A673 (cell line): ENCODE measurements around the gene BHLHA15. TPM values are rescaled to one million over a fixed set of nuclear protein-coding genes. Genes with fewer than 3 reads are reported as not detected.

ENCODE experiments used
- BruUV-seq: library from RNA; stranded (reverse); fragments of 400-500 nt; replicated peaks from 2 replicates; lab custom pipeline; 2021; lab: Mats Ljungman, UMichigan
- CTCF ChIA-PET: fragments of 300-600 bp; sonication (Branson Sonifier 250); formaldehyde crosslinking; loops from one replicate; lab custom pipeline; 2022; ENCODE audit warnings: antibody characterized with exemption; lab: Charles Lee
- POLR2A ChIA-PET: fragments of 300-600 bp; sonication (Branson Sonifier 250); formaldehyde crosslinking; loops from one replicate; lab custom pipeline; 2022; ENCODE audit warnings: antibody characterized with exemption; ENCODE audit not compliant: low non-redundant PET; lab: Charles Lee
- DNase-seq: peaks from one replicate; pipeline ENCODE4 v3.0.0-alpha.2; 2015; ENCODE audit warnings: low spot score
- H3K27ac ChIP-seq: fragments of 200-600 bp; sonication (generic); 2 replicates; pipeline ENCODE4 v1.5.1; 2016; ENCODE audit warnings: mixed run types, low read depth, mild to moderate bottlenecking, mixed read lengths, antibody characterized with exemption, low read length; ENCODE audit not compliant: poor library complexity, severe bottlenecking
- H3K27me3 ChIP-seq: fragments of 200-600 bp; sonication (generic); replicated peaks from 2 replicates; pipeline ENCODE4 v1.6.1; 2017; ENCODE audit warnings: mixed run types, low read depth, mild to moderate bottlenecking, mixed read lengths, antibody characterized with exemption, low read length; ENCODE audit not compliant: insufficient read depth, poor library complexity
- H3K36me3 ChIP-seq: fragments of 200-600 bp; sonication (generic); 2 replicates; pipeline ENCODE4 v1.6.1; 2016; ENCODE audit warnings: mixed run types, mild to moderate bottlenecking, mixed read lengths, antibody characterized with exemption, low read length; ENCODE audit not compliant: insufficient read depth, poor library complexity, severe bottlenecking
- H3K4me1 ChIP-seq: fragments of 200-600 bp; sonication (generic); 2 replicates; pipeline ENCODE4 v1.6.1; 2017; ENCODE audit warnings: mixed run types, mild to moderate bottlenecking, mixed read lengths, antibody characterized with exemption, low read length; ENCODE audit not compliant: insufficient read depth, poor library complexity, severe bottlenecking
- H3K4me3 ChIP-seq: fragments of 200-600 bp; sonication (generic); 2 replicates; pipeline ENCODE4 v1.5.1; 2016; ENCODE audit warnings: low read depth, mixed run types, mild to moderate bottlenecking, mixed read lengths, low read length; ENCODE audit not compliant: poor library complexity, severe bottlenecking
- H3K9me3 ChIP-seq: fragments of 200-600 bp; sonication (generic); 2 replicates; pipeline ENCODE4 v1.6.1; 2016; ENCODE audit warnings: mixed run types, low read depth, mild to moderate bottlenecking, mixed read lengths, antibody characterized with exemption, low read length; ENCODE audit not compliant: poor library complexity, severe bottlenecking
- EZH2 ChIP-seq: fragments of 200-600 bp; sonication (generic); IDR thresholded peaks from 2 replicates; pipeline ENCODE4 v1.6.1; 2017; ENCODE audit warnings: borderline replicate concordance, low read depth, mild to moderate bottlenecking, mixed read lengths, antibody characterized with exemption, low read length; ENCODE audit not compliant: poor library complexity, severe bottlenecking
- intact Hi-C: fragments of 100-400 bp; cut with micrococcal nuclease; formaldehyde crosslinking; loops from one replicate; pipeline ENCODE4 v1.10.0; 2022; ENCODE audit not compliant: unreplicated experiment
- total RNA-seq: library from RNA; stranded (reverse); gene quantifications from 2 replicates; pipeline ENCODE4 v1.2.3, GENCODE V29; 2021
- TF ChIP-seq, protein P1 (sequence below): fragments of 300-800, 200-600 bp; sonication (generic); conservative IDR thresholded peaks from 2 replicates; pipeline ENCODE4 v1.5.1; 2017; ENCODE audit warnings: low read depth, mild to moderate bottlenecking, antibody characterized with exemption, low read length, moderate library complexity, mixed read lengths

The BHLHA15 gene
- total RNA-seq, 1 experiment from 2014 or later = 0.64 TPM

DNA sequence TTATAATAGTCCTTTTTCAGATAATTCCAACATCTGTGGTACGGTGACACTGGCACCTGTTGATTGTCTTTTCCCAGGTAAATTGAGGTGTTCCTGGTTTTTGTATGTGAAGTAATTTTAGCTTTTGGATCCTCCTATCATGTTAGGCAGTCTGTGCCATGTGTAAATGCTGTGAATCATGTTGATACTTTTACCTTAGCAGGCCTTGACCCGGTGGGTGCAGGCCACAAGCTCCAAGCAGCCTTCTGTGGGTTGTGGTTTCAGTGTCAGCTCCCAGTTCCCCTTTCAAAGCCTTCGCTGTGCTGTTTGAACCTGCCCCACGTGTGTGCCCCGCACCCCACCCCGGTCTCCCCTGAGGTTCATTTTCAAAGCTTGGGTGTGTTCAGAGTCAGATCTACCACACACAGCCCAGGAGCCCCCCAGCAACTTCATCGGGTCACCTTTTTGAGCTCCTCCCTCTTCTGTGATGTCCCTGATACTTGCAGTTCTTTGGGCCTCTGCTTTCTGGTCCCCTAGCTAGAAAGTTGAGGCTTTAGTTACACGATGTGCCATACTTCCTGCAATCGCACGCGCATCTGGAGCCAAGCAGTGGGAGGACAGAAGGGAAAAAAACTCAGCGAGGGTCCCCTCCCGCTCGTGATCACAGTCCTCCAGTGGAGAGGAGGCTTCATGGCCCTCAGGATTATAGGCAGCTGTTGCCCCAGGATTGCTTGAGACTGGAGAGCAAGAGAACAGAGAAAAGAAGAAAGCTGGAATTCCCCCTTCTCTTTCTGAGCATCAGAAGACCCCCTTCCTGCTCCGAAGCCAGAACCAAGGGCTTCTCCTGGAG is 8.7 kb upstream of the BHLHA15 start:
- no peak for DNase-seq
- no peaks in the 10 kb centered on the region for H3K4me1 ChIP-seq
- intact Hi-C loops = no loop called here
- ChIA-PET POLR2A (no interaction called here), CTCF (no interaction called here)
- H3K27me3 ChIP-seq = no peaks in the 10 kb centered on the region
- peaks cover 6% of the 10 kb centered on the region for H3K36me3 ChIP-seq
- no peaks in the 10 kb centered on the region for H3K9me3 ChIP-seq
- no peak for TF ChIP-seq EZH2
- TF ChIP-seq, protein P1, sequence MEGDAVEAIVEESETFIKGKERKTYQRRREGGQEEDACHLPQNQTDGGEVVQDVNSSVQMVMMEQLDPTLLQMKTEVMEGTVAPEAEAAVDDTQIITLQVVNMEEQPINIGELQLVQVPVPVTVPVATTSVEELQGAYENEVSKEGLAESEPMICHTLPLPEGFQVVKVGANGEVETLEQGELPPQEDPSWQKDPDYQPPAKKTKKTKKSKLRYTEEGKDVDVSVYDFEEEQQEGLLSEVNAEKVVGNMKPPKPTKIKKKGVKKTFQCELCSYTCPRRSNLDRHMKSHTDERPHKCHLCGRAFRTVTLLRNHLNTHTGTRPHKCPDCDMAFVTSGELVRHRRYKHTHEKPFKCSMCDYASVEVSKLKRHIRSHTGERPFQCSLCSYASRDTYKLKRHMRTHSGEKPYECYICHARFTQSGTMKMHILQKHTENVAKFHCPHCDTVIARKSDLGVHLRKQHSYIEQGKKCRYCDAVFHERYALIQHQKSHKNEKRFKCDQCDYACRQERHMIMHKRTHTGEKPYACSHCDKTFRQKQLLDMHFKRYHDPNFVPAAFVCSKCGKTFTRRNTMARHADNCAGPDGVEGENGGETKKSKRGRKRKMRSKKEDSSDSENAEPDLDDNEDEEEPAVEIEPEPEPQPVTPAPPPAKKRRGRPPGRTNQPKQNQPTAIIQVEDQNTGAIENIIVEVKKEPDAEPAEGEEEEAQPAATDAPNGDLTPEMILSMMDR = no peak
- H3K27ac ChIP-seq = no peak overlapping the region
- BruUV-seq = no TSS peak
- no peak overlapping the region for H3K4me3 ChIP-seq

DNA sequence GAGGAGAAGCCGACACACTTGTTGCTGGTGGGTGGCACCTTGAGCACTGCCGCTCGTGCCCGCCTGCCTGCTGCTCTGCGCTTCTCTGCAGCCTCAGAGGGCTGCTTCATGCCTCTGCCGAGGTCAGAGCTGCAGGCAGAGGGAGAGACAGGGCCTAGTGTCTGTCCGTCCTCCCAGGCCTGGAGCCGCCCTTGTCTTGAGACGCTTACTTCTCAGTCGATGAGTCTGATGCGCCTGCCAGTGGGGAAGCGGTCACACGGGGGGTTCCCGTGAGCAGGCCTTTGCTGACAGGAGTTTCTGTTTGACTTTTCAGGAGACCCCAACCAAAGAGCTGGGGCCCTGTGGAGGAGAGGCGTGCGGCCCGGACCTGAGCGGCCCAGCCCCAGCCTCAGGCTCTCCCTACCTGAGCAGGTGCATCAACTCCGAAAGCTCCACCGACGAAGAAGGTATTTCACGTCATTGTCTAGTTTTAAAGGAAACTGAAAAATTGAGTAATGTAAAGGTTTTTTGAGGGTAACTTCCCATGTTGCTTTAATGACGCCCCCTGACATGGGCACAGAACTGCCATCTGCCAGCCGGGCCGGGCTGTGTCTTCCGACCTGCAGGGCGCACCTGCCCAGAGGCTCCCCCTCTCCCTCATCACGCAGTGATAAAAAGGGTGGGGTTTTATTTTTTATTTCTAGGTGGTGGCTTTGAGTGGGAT is 7.8 kb upstream of the BHLHA15 start:
- ChIA-PET POLR2A (no interaction called here), CTCF (no interaction called here)
- no peak for TF ChIP-seq EZH2
- TF ChIP-seq, protein P1 = no peak
- H3K4me3 ChIP-seq = no peak overlapping the region
- intact Hi-C loops = no loop called here
- no peaks in the 10 kb centered on the region for H3K27me3 ChIP-seq
- H3K4me1 ChIP-seq = no peaks in the 10 kb centered on the region
- DNase-seq = no peak
- H3K9me3 ChIP-seq = no peaks in the 10 kb centered on the region
- BruUV-seq = no TSS peak
- H3K36me3 ChIP-seq = peaks cover 6% of the 10 kb centered on the region
- H3K27ac ChIP-seq = no peak overlapping the region

DNA sequence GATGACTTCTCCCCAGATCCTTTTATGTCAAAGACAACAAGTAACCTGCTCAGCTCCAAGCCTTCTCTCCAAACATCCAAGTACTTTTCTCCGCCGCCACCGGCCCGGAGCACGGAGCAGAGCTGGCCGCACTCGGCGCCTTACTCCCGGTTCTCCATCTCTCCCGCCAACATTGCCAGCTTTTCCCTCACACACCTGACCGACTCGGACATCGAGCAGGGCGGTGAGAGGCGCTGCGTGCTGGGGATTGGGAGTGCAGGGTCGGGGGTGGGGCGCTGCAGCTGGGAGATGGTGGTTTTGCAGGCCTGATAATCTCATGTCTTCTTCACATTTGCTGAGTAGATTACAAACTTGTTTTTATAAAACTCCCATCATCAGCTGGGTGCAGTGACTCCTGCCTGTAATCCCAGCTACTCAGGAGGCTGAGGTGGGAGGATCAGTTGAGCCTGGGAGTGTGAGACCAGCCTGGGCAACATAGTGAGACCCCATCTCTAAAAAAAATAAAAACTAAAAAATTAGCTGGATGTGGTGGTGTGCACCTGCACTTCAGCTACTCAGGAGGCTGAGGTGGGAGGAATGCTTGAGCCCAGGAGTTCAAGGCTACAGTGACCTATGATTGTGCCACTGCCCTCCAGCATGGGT is 7.2 kb upstream of the BHLHA15 start:
- Histone ChIP-seq H3K27me3 (no peaks in the 10 kb centered on the region), H3K4me3 (no peak overlapping the region), H3K4me1 (no peaks in the 10 kb centered on the region), H3K36me3 (peaks cover 6% of the 10 kb centered on the region), H3K27ac (no peak overlapping the region), H3K9me3 (no peaks in the 10 kb centered on the region)
- ChIA-PET CTCF (no interaction called here), POLR2A (no interaction called here)
- BruUV-seq = no TSS peak
- no peak for DNase-seq
- intact Hi-C loops = no loop called here
- no peak for TF ChIP-seq EZH2
- TF ChIP-seq, protein P1 = no peak
